Kidney (tissue), 14 donors: Measurements from ENCODE around the gene NFAM1. TPM values are rescaled to one million over a fixed set of nuclear protein-coding genes. Genes with fewer than 3 reads are reported as not detected.

ENCODE experiments used
- DNase-seq, 5 donors: peaks; one replicate each; pipeline ENCODE4 v3.0.0-alpha.2; 2013 to 2020
- FAIRE-seq: peaks from 2 replicates; lab custom pipeline; 2012; peaks lifted over from hg19 to GRCh38; lab: Jason Lieb, UNC
- H3K27ac ChIP-seq, 2 donors: one replicate each; pipeline ENCODE4 v1.7.0; 2013; ENCODE audit warnings: low read depth in 2 of 2, low read length in 2 of 2, inconsistent platforms in 1 of 2
- H3K27me3 ChIP-seq: one replicate; pipeline ENCODE4 v1.7.1; 2013; ENCODE audit warnings: low read length, inconsistent platforms; ENCODE audit not compliant: control insufficient read depth, insufficient read depth
- H3K36me3 ChIP-seq, 3 donors: one replicate each; pipeline versions ENCODE4 v1.7.0 to v1.7.1; 2013; ENCODE audit warnings: low read length in 3 of 3, control low read depth in 1 of 3, inconsistent platforms in 1 of 3; ENCODE audit not compliant: insufficient read depth in 3 of 3, control insufficient read depth in 2 of 3
- H3K4me1 ChIP-seq, 3 donors: one replicate each; pipeline versions ENCODE4 v1.7.0 to v1.7.1; 2013; ENCODE audit warnings: low read length in 3 of 3, inconsistent platforms in 1 of 3, low read depth in 1 of 3; ENCODE audit not compliant: control insufficient read depth in 2 of 3, insufficient read depth in 2 of 3
- H3K4me3 ChIP-seq, 3 donors: one replicate each; pipeline versions ENCODE4 v1.7.0 to v1.8.1; 2013; ENCODE audit warnings: low read length in 3 of 3, control low read depth in 1 of 3, inconsistent platforms in 1 of 3
- H3K9ac ChIP-seq, 3 donors: one replicate each; pipeline versions ENCODE4 v1.7.0 to v1.7.1; 2013; ENCODE audit warnings: low read length in 3 of 3, control low read depth in 1 of 3, inconsistent platforms in 1 of 3
- H3K9me3 ChIP-seq, 3 donors: one replicate each; pipeline versions ENCODE4 v1.7.0 to v1.7.1; 2013; ENCODE audit warnings: low read length in 3 of 3, control low read depth in 1 of 3, inconsistent platforms in 1 of 3; ENCODE audit not compliant: control insufficient read depth in 2 of 3, insufficient read depth in 1 of 3
- intact Hi-C: fragments of 100-400 bp; cut with DNase I; formaldehyde crosslinking; loops from one replicate; pipeline ENCODE4 v1.11.1; 2022
- polyA plus RNA-seq: library from polyadenylated mRNA; stranded (reverse); fragments of 350-450 nt; fragmentation: Illumina TruSeq; extraction: RNeasy Lipid Tissue Mini Kit (QIAGEN cat#74804); gene quantifications from one replicate; pipeline ENCODE4 v1.2.3, GENCODE V29; 2014; ENCODE audit warnings: low read depth, low replicate concordance; ENCODE audit not compliant: insufficient read depth
- total RNA-seq: library from RNA; stranded (reverse); fragmentation: NEBNext Ultra II Directional; extraction: Animal tissue kit (Norgen Biotek cat#: 25700); gene quantifications from one replicate; pipeline ENCODE4 v1.2.1, GENCODE V29; 2021
- TF ChIP-seq, protein P1 (sequence below): IDR thresholded peaks from 3 replicates; pipeline ENCODE4 v1.5.1; 2012; ENCODE audit warnings: mild to moderate bottlenecking, moderate library complexity, borderline replicate concordance; ENCODE audit not compliant: insufficient read depth; ENCODE audit errors: extremely low read depth
- donor health status: control.
- donor health status: control.
- donor health status: control.
- donor health status: control.
- donor health status: control.
- donor health status: DM: yes; HTN: yes; CAD: no.
- donor health status: Normal renal cell carcinoma (clear cell type).

NFAM1 gene
- total and polyA plus RNA-seq, 2 donors from 2014 or later = 0.60 to 7.9 TPM

DNA sequence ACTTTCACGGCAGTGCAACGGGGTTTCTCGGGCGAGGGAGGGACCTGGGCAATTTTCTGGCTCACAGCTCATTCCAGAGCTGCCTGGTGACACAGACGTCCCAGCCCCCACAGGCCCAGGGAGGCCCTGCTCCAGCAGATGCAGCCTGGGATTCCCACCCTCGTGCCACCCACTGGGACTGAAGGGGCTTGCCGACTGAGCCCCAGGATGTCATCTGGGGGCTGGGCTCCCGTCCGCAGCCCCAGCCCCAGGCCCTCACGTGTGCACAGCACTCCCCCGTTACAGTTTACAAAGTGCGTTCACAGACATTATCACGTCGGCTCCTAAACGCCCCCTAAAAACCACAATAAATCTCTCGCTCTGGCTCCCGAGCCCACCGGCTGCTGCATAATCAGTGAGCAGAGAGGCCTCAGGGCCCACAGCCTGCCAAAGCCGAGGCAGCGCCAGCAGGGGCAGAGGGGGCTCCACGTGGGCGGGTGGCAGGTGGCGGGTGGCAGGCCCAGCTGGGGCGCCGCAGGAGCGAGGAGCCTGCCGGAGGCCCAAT is 84.8 kb downstream of the NFAM1 start:
- no peaks in the 10 kb centered on the region for H3K36me3 ChIP-seq
- intact Hi-C loops = no loop called here
- no peak overlapping the region for H3K9ac ChIP-seq
- no peak overlapping the region for H3K27ac ChIP-seq
- DNase-seq (peak in 3 of 5 donors; percentile 64 to 76 (median 68)), FAIRE-seq (no peak)
- no peaks in the 10 kb centered on the region for H3K4me1 ChIP-seq
- H3K9me3 ChIP-seq = no peaks in the 10 kb centered on the region
- no peak overlapping the region for H3K4me3 ChIP-seq
- TF ChIP-seq, protein P1, sequence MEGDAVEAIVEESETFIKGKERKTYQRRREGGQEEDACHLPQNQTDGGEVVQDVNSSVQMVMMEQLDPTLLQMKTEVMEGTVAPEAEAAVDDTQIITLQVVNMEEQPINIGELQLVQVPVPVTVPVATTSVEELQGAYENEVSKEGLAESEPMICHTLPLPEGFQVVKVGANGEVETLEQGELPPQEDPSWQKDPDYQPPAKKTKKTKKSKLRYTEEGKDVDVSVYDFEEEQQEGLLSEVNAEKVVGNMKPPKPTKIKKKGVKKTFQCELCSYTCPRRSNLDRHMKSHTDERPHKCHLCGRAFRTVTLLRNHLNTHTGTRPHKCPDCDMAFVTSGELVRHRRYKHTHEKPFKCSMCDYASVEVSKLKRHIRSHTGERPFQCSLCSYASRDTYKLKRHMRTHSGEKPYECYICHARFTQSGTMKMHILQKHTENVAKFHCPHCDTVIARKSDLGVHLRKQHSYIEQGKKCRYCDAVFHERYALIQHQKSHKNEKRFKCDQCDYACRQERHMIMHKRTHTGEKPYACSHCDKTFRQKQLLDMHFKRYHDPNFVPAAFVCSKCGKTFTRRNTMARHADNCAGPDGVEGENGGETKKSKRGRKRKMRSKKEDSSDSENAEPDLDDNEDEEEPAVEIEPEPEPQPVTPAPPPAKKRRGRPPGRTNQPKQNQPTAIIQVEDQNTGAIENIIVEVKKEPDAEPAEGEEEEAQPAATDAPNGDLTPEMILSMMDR = no peak
- no peaks in the 10 kb centered on the region for H3K27me3 ChIP-seq

DNA sequence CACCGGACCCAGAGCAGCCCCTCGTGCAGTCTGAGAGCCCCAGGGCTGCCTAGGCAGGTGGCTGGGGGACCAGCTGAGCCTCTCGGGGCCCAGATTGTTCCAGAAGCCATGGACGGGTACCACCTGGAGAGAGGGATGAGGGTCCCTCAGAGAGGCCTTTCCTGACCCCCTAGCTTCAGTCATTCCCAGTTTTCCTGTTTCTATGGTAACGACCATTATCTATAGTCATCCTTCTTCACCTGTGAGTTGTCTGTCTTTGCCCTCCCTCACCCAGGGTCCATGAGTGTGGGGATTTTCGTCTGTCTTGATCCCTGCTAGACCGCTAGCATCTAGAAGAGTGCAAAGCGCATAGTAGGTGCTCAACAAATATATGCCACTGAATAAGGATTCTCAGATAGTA is 85.5 kb downstream of the NFAM1 start:
- TF ChIP-seq, protein P1 = no peak
- intact Hi-C loops = no loop called here

DNA sequence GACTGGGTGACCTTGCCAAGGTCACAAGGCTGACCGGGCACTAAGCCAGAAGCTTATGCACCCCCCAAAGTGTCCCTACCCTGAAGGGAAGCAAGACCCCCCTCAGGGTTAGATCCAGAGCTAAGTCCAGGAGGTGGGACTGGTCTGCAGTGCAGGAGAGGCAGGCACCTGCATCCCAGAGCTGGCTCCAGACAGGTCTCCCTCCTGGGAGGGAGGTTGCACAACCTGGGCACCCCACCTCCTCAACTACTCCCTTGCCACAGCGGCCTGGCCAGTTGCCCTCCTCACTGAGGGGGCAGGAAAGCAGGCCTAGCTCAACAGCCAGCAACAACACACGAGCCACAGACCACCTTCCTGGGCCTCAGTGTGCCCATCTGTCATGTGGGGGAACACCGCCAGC is 86.7 kb downstream of the NFAM1 start:
- H3K9me3 ChIP-seq = no peaks in the 10 kb centered on the region
- no peak overlapping the region for H3K9ac ChIP-seq
- DNase-seq = no peak
- H3K4me1 ChIP-seq = no peaks in the 10 kb centered on the region
- H3K27ac ChIP-seq = no peak overlapping the region
- TF ChIP-seq, protein P1 = no peak
- H3K27me3 ChIP-seq = no peaks in the 10 kb centered on the region
- no peak for FAIRE-seq
- H3K4me3 ChIP-seq = no peak overlapping the region
- H3K36me3 ChIP-seq = no peaks in the 10 kb centered on the region
- intact Hi-C loops = no loop called here

More for the DNA sequence above, 85.5 kb downstream of the NFAM1 start:
- FAIRE-seq = no peak
- H3K36me3 ChIP-seq = no peaks in the 10 kb centered on the region
- no peak for DNase-seq
- H3K27me3 ChIP-seq = no peaks in the 10 kb centered on the region
- H3K4me3 ChIP-seq = no peak overlapping the region
- H3K9ac ChIP-seq = no peak overlapping the region
- H3K27ac ChIP-seq = no peak overlapping the region
- no peaks in the 10 kb centered on the region for H3K4me1 ChIP-seq
- H3K9me3 ChIP-seq = no peaks in the 10 kb centered on the region
